Measurements from ENCODE around the gene SRCAP.

Gene SRCAP

GRCh38 chr16:30652005-30652296 is 47.0 kb upstream of the SRCAP start:
- TF ChIP-seq BHLHE40 (IDR thresholded peaks at IDR 0.05; ENCODE audit: borderline replicate concordance) (no peak), ELF4 (IDR thresholded peaks at IDR 0.05) (no peak), ARNT (IDR thresholded peaks at IDR 0.05) (no peak), NFRKB (IDR thresholded peaks at IDR 0.05) (no peak)
- CTCF ChIA-PET, result no interaction called here
- DNase-seq (ENCODE audit: extremely low spot score), result no peak
- POLR2A ChIA-PET, result interaction anchor here (0.7 to 3.1 kb wide), 4 partner anchors 15 to 118 kb away, joined by 3 to 23 read pairs (median 4); partner anchors contain the start of genes SRCAP and ZNF747

- ChIA-PET POLR2A (interaction anchor here (0.7 to 1.3 kb wide), 3 partner anchors 42 to 118 kb away, joined by 3 to 4 read pairs (median 3); partner anchors contain the start of genes SRCAP and ZNF747), CTCF (no interaction called here)
- TF ChIP-seq ZNF384 (IDR thresholded peaks at IDR 0.05), result no peak
- TF ChIP-seq LEF1 (IDR thresholded peaks at IDR 0.05; ENCODE audit: borderline replicate concordance), result no peak
- TF ChIP-seq NFRKB (IDR thresholded peaks at IDR 0.05), result no peak
- TF ChIP-seq PKNOX1 (IDR thresholded peaks at IDR 0.05), result no peak
- no peak for TF ChIP-seq FOXK2 (IDR thresholded peaks at IDR 0.05)
- no peak for TF ChIP-seq CTBP1 (IDR thresholded peaks at IDR 0.05; ENCODE audit: borderline replicate concordance)
- no peak for TF ChIP-seq TARDBP (IDR thresholded peaks at IDR 0.05)
- TF ChIP-seq ARNT (IDR thresholded peaks at IDR 0.05), result no peak
- no peak for TF ChIP-seq HDGF (IDR thresholded peaks at IDR 0.05; ENCODE audit: borderline replicate concordance)
- TF ChIP-seq L3MBTL2 (conservative IDR thresholded peaks at IDR 0.05), result no peak
- no peak for TF ChIP-seq ELF4 (IDR thresholded peaks at IDR 0.05)
- no peak for DNase-seq (ENCODE audit: extremely low spot score)
Observed at GRCh38 chr16:30652718-30653117, 46.3 kb upstream of the SRCAP start.

GRCh38 chr16:30654856-30655255 is 44.1 kb upstream of the SRCAP start:
- TF ChIP-seq SUZ12 (IDR thresholded peaks at IDR 0.05) (no peak), CTBP1 (IDR thresholded peaks at IDR 0.05; ENCODE audit: borderline replicate concordance) (no peak), SP1 (IDR thresholded peaks at IDR 0.05) (no peak), ELF4 (IDR thresholded peaks at IDR 0.05) (no peak), ARNT (IDR thresholded peaks at IDR 0.05) (no peak), FOXK2 (IDR thresholded peaks at IDR 0.05) (no peak), ZNF384 (IDR thresholded peaks at IDR 0.05) (no peak), FOXM1 (IDR thresholded peaks at IDR 0.05; ENCODE audit: borderline replicate concordance) (no peak), PKNOX1 (IDR thresholded peaks at IDR 0.05) (no peak)
- no peak for DNase-seq (ENCODE audit: extremely low spot score)
- ChIA-PET CTCF (no interaction called here), POLR2A (interaction anchor here (1.1 kb wide), 1 partner anchor 43 kb away, joined by 3 read pairs; no protein-coding TSS in a partner anchor)

- DNase-seq (ENCODE audit: extremely low spot score), result no peak
- ChIA-PET CTCF (no interaction called here), POLR2A (interaction anchor here (0.6 to 2.4 kb wide), 5 partner anchors 22 to 248 kb away, joined by 3 to 10 read pairs (median 3); partner anchors contain the start of genes ZNF689 and ZNF771)
- no peak for TF ChIP-seq ZNF384 (IDR thresholded peaks at IDR 0.05)
- TF ChIP-seq PKNOX1 (IDR thresholded peaks at IDR 0.05), result no peak
- no peak for TF ChIP-seq BHLHE40 (IDR thresholded peaks at IDR 0.05; ENCODE audit: borderline replicate concordance)
- TF ChIP-seq LEF1 (IDR thresholded peaks at IDR 0.05; ENCODE audit: borderline replicate concordance), result no peak
- TF ChIP-seq CTBP1 (IDR thresholded peaks at IDR 0.05; ENCODE audit: borderline replicate concordance), result no peak
- TF ChIP-seq HDGF (IDR thresholded peaks at IDR 0.05; ENCODE audit: borderline replicate concordance), result no peak
- no peak for TF ChIP-seq FOXM1 (IDR thresholded peaks at IDR 0.05; ENCODE audit: borderline replicate concordance)
Observed at GRCh38 chr16:30655815-30656347, 43.1 kb upstream of the SRCAP start.

- ChIA-PET POLR2A (interaction anchor here (0.8 to 2.4 kb wide), 4 partner anchors 19 to 46 kb away, joined by 3 to 10 read pairs (median 5); partner anchors contain the start of gene ZNF689), CTCF (no interaction called here)
- no peak for TF ChIP-seq NFRKB (IDR thresholded peaks at IDR 0.05)
- TF ChIP-seq PKNOX1 (IDR thresholded peaks at IDR 0.05), result no peak
- TF ChIP-seq SUZ12 (IDR thresholded peaks at IDR 0.05), result no peak
- no peak for TF ChIP-seq ARNT (IDR thresholded peaks at IDR 0.05)
- TF ChIP-seq FOXA1 (IDR thresholded peaks at IDR 0.05), result no peak
- no peak for TF ChIP-seq FOXM1 (IDR thresholded peaks at IDR 0.05; ENCODE audit: borderline replicate concordance)
- no peak for TF ChIP-seq BHLHE40 (IDR thresholded peaks at IDR 0.05; ENCODE audit: borderline replicate concordance)
- no peak for TF ChIP-seq FOXK2 (IDR thresholded peaks at IDR 0.05)
- no peak for TF ChIP-seq CTBP1 (IDR thresholded peaks at IDR 0.05; ENCODE audit: borderline replicate concordance)
- no peak for DNase-seq (ENCODE audit: extremely low spot score)
Observed at GRCh38 chr16:30656388-30656787, 42.6 kb upstream of the SRCAP start.
